GM10248 (cell line): ENCODE measurements around the gene E2F2.

Experiments used
- CTCF ChIA-PET: fragments of 300-600 bp; sonication (Branson Sonifier 250); formaldehyde crosslinking; extraction: SDS; loops from one replicate; lab custom pipeline; 2021; ENCODE audit warnings: antibody characterized with exemption; lab: Yijun Ruan, JAX
- POLR2A ChIA-PET: fragments of 350-650 bp; sonication (Branson Sonifier 250); formaldehyde crosslinking; extraction: SDS; loops from one replicate; lab custom pipeline; 2020; ENCODE audit warnings: antibody characterized with exemption; lab: Yijun Ruan, JAX
- DNase-seq: peaks from one replicate; pipeline ENCODE4 v3.0.0; 2012; ENCODE audit errors: extremely low spot score
- CTCF ChIP-seq: IDR thresholded peaks from 2 replicates; pipeline ENCODE4 v1.5.1; 2012; ENCODE audit warnings: mild to moderate bottlenecking, low read depth; ENCODE audit errors: extremely low read depth, missing control alignments, control extremely low read depth

Gene E2F2

GRCh38 chr1:23478896-23479665 is 52.0 kb downstream of the E2F2 start:
- no peak for TF ChIP-seq CTCF
- POLR2A ChIA-PET, result no interaction called here
- no peak for DNase-seq
- CTCF ChIA-PET, result interaction anchor here (1.0 to 1.1 kb wide), 3 partner anchors 18 to 186 kb away, joined by 3 read pairs; no protein-coding TSS in a partner anchor

GRCh38 chr1:23477359-23478144 is 53.5 kb downstream of the E2F2 start:
- ChIA-PET CTCF (no interaction called here), POLR2A (no interaction called here)
- TF ChIP-seq CTCF, result no peak
- DNase-seq, result no peak

GRCh38 chr1:23475641-23476040 is 55.4 kb downstream of the E2F2 start:
- TF ChIP-seq CTCF, result no peak
- ChIA-PET CTCF (no interaction called here), POLR2A (no interaction called here)
- no peak for DNase-seq

GRCh38 chr1:23475134-23475628 is 55.9 kb downstream of the E2F2 start:
- POLR2A ChIA-PET, result no interaction called here

GRCh38 chr1:23473037-23473800 is 57.8 kb downstream of the E2F2 start:
- ChIA-PET POLR2A (no interaction called here), CTCF (interaction anchor here (1.5 to 1.9 kb wide), 3 partner anchors 10 to 23 kb away, joined by 4 to 8 read pairs (median 4); partner anchors contain the start of gene ASAP3)
- no peak for TF ChIP-seq CTCF
- DNase-seq, result no peak

More at GRCh38 chr1:23475134-23475628, 55.9 kb downstream of the E2F2 start:
- no peak for TF ChIP-seq CTCF
- CTCF ChIA-PET, result interaction anchor here (1.3 kb wide), 1 partner anchor 21 kb away, joined by 6 read pairs; no protein-coding TSS in a partner anchor
- no peak for DNase-seq

- CTCF ChIA-PET, result interaction anchor here (1.5 to 1.9 kb wide), 3 partner anchors 11 to 24 kb away, joined by 4 to 8 read pairs (median 4); partner anchors contain the start of gene ASAP3
- DNase-seq, result no peak
- POLR2A ChIA-PET, result no interaction called here
- no peak for TF ChIP-seq CTCF
Measured at GRCh38 chr1:23472351-23473036, 58.5 kb downstream of the E2F2 start.
